HG03354 (cell line): Measurements from ENCODE around the gene TMC5.
A peak's percentile ranks its signal among the peaks of the same experiment; 100 is the strongest.

Experiments used
- ATAC-seq: cut with Tn5 transposase; IDR thresholded peaks from one replicate; pipeline ENCODE4 v1.9.1; 2021; ENCODE audit warnings: mild to moderate bottlenecking; ENCODE audit not compliant: unreplicated experiment, poor library complexity, severe bottlenecking

The TMC5 gene

GRCh38 chr16:19502395-19503131 is 84.9 kb downstream of the TMC5 start:
- no peak for ATAC-seq

DNA sequence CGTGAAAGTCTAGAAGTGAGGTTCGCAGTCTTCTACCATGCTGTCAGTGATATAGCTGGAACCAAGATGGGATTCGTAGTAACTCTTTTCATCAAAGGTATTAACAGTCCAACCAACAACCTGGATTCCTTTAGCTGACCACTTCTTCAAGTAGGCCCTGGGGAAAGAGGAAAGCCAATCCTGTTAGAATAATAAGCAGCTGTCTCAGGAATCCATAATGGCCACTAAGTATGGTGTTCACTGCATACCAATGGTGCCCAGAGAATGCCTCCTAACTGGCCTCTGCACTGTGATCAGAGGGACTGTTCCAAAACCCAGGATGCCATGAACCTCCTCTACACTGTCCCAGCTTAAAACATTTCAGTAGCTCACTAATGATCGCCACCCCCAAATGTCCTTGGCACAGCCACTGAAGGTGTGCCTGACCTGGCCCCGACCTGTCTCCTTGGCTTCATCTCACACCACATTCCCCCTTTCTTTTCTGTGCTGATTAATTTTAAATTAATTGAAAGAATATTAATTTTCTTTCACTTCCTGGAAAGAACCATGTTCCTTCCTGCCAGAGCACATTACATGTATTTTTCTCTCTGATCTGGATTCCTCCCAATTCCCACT is 85.9 kb downstream of the TMC5 start:
- no peak for ATAC-seq

- ATAC-seq: no peak
Measured at GRCh38 chr16:19505600-19506303, 88.1 kb downstream of the TMC5 start.

GRCh38 chr16:19506965-19507364 is 89.3 kb downstream of the TMC5 start:
- no peak for ATAC-seq

GRCh38 chr16:19507867-19508266 is 90.2 kb downstream of the TMC5 start:
- ATAC-seq: no peak

DNA sequence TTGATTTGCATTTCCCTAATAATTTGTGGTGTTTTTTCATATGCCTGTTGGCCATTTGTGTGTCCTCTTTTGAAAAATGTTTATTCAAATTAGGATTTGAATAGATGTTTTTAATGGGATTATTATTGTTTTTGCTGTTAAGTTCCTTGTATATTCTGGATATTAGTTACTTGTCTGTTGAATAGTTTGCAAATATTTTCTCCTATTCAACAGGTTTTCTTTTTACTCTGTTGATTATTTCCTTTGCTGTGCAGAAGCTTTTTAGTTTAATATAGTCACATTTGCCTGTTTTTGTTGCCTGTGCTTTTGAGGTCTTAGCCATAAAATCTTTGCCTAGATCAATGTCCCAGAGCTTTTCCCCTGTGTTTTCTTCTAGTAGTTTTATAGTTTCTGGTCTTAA is 94.6 kb downstream of the TMC5 start:
- no peak for ATAC-seq

GRCh38 chr16:19513377-19514053 is 95.8 kb downstream of the TMC5 start:
- ATAC-seq: no peak

DNA sequence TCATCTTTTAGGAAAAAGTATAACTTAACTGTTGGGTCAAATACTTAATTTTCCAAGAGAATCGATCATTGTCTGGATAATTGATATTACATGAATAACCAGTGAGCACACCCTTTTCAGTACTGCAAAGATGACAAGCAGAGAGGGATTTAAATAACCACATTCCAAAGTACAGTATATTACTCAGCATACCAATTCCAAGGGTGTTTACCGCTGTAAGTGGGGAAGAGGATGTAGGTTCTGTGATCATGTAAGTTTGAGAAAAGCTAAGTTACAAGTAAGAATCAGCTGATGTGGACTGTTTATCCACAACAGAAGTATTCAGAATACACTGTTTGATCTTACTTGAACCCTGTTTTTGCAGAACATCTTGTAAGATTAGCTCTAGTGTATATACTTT is 98.1 kb downstream of the TMC5 start:
- ATAC-seq: no peak

DNA sequence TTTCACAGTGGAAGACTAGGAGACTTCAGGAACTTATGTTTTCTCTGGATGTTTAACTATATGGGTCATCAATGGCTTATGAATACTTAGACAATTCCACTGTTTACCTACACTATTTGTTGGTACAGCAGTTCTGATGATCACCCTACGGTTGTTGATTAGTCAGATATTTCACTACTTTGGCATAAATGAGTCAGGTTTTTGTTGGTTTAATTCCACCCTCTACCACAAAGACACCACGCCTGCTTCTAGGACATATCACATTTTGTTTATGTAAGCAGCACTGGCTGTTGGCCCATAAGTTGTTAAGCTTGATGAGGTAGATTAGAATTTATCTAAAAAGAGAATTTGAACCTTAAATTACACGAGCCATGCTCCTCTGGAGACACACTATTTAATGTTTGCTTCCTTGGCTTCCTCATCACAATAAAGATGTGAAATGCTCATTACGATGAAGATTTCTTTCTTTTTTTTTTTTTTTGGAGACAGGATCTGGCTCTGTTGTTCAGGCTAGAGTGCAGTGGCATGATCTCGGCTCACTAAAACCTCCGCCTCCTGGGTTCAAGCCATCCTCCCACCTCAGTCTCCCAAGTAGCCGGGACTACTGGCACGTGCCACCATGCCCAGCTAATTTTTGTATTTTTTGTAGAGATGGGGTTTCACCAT is 99.9 kb downstream of the TMC5 start:
- no peak for ATAC-seq

DNA sequence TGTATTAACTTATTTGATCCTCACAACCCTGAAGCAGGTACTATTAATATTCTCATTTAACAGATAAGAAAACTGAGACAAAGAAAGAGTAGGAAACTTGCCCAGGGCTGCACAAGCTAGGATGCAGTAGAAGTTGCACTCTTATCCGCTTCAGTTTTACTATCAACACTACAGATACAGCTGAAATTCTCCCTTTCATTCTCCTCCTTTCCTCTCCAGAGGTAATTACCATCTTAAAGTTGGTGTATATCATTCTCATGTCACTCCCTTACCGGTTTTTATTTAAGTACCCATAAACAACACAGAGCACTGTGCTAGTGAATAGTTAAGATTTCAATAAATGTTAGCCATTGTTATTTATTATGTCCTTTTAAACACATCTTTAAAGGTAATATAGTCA is 100.7 kb downstream of the TMC5 start:
- ATAC-seq: no peak

DNA sequence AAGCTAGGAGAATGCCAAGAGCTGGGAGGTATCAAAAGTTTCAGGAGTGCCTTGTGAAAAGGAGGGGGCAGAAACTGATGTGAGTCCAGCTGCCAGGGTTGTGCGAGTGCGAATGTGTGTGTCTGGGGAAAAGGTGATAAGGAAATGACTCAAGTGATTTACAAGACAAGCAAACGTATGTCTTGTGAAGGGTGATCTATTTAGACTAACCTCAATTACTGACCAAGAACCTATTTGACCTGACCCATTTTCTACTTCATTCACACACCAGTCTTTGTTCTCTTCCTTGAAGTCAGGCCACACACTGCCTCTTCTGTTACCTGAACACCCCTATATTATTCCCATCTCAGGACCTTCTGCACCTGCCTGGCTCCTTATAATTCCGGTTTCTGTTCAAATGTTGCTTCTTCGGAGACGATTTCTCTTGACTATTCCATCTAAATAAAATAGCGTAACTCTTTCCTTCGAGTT is 103.2 kb downstream of the TMC5 start:
- no peak for ATAC-seq

DNA sequence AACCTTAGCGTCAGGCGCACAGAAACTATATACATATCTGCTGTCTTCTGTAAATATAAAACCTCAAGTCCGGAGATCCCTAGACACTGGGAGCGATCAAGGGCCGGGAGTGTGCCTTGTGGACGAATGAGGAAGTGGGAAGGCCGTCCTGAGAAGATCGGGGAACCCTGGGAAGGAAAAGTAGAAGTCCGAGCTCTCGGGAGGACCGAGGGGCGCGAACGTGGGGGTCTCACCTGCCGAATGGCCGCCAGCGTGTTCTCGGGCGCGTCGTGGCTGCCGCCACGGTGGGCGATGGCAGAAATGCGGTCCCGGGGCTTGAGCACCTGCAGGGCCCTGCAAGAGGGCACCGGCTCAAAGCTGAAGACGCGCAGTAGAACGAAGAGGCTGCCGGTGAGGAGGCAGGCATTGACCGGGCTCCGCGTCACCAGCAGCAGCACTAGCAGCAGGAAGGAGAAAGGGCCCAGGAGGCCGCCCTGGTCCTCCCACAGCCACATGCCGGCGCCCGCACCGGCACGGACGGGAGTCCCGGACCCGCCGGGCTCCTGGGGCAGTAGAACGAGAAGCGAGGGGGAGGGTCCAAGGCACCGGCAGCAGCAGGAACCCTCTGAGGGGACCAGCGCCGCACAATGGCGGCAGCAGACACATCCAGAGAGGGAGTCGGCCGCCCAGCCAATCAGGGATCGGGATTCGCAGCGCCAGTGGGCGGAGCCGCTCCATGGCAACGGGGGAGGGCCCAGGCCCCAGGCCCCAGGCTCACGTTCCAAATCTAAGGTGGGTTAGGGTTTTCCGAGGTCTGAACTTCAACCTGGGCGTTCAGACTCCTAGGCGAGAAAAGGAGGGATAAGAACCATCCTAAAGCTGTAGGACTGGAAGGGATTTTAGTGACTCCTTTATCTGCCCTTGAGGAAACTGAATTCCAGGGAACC is 104.1 kb downstream of the TMC5 start, which contains the start of gene GDE1:
Gene GDE1, minus strand, starts transcription at position 628 of the 926 bp plus-strand sequence. Its CDS starts 134 bp downstream, at position 494.
- peak; percentile 73 for ATAC-seq

DNA sequence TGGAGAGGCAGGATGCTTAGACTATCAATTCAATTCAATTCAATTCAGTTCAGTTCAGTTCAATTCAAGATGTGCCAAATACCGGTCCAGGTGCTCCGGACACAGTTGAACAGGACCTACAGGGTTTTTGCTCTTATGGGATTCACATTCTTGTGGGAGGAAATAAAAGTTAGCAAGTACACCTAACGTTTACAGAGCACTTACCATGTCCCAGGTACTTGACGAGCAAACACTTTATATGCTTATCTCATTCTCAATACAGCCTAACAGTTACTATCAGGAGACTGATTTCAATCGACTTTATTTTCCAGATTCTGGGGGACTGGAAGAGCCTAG is 104.7 kb downstream of the TMC5 start:
- no peak for ATAC-seq

DNA sequence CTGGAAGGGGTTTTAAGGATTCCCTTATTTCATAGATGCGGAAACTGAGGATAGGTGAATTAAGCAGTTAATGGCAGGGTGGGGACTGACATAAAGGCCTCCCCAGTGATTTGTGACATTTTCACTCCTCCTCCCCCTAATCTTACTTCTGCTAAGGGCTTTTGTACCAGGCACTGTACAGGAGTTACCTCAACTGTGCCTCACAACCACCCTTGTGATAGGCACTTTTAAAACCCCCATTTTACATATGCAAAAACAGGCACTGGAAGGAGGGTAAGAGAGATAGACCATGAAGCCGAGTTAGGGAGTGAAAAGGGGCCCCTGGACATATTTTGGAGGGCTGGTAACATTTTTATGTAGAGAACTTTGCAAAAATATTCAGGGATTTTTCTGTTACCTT is 105.1 kb downstream of the TMC5 start:
- ATAC-seq: no peak

GRCh38 chr16:19523184-19523558 is 105.5 kb downstream of the TMC5 start:
- ATAC-seq: no peak

GRCh38 chr16:19523559-19524355 is 106.1 kb downstream of the TMC5 start, which contains the start of gene CCP110:
Gene CCP110, plus strand, starts transcription at chr16:19523942. Its CDS starts 3,940 bp downstream, at chr16:19527882.
- ATAC-seq: peak; percentile 81

DNA sequence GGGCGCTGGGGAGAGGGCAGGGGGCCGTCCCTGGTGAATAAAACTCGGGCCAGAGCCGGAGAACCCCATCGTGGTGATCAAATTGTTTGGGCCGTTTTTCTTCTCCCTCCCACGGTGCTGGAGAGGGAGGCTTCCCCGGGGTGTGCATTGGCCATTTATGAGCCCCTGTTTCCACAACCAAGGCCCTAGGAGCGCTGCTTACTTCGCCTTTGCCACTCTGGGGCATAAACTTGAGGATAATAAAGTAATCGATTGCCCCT is 106.6 kb downstream of the TMC5 start:
- ATAC-seq: no peak
